A673 (cell line): Measurements from ENCODE around the gene PTER.

Experiments used
- CTCF ChIP-seq: fragments of 300-800, 200-600 bp; sonication (generic); conservative IDR thresholded peaks from 2 replicates; pipeline ENCODE4 v1.5.1; 2017; ENCODE audit warnings: low read depth, mild to moderate bottlenecking, antibody characterized with exemption, low read length, moderate library complexity, mixed read lengths
- EZH2 ChIP-seq: fragments of 200-600 bp; sonication (generic); IDR thresholded peaks from 2 replicates; pipeline ENCODE4 v1.6.1; 2017; ENCODE audit warnings: borderline replicate concordance, low read depth, mild to moderate bottlenecking, mixed read lengths, antibody characterized with exemption, low read length; ENCODE audit not compliant: poor library complexity, severe bottlenecking

DNA sequence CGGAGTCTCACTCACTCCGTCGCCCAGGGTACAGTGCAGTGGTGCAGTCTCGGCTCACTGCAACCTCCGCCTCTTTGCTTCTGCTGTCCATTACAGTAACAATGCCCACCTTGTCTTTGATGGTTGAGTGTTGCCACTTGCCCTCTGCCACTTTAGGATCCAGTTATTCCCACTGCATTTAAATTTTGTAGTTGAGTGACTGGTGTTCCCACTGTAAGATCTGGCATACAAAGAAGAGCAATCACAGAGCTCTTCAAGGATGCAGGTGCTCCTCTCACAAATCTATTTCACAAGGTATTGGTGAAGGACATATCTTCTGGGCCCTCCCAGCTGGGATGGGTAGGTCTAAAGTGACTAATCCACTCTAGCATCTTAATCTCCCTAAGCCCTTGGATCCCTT lies 12.6 kb downstream of the PTER start:
- TF ChIP-seq CTCF, result no peak
- no peak for TF ChIP-seq EZH2
